B cell (primary cell): ENCODE data around the gene NHSL2.

ENCODE experiments used
- CTCF ChIP-seq: fragments of 200-600 bp; IDR thresholded peaks from one replicate; pipeline ENCODE4 v1.8.0; 2022; ENCODE audit warnings: antibody characterized with exemption, mild to moderate bottlenecking
- EZH2 ChIP-seq: IDR thresholded peaks from 2 replicates; pipeline ENCODE4 v1.6.1; 2012; ENCODE audit warnings: borderline replicate concordance, low read depth, mild to moderate bottlenecking, moderate library complexity, low read length; ENCODE audit not compliant: insufficient read depth, poor library complexity, severe bottlenecking

GRCh38 chrX:72001471-72001870 is 90.8 kb downstream of the NHSL2 start:
- TF ChIP-seq CTCF (no peak), EZH2 (no peak)
